GM23338 (cell line): ENCODE data around the gene PTPRC. TPM values are rescaled to one million over a fixed set of nuclear protein-coding genes. Genes with fewer than 3 reads are reported as not detected.

ENCODE experiments used
- ATAC-seq: fragments of 200-7000 bp; cut with Tn5 transposase; 3 replicates; pipeline ENCODE4 v1.9.1; 2020
- DNase-seq: peaks from one replicate; pipeline ENCODE4 v3.0.0-alpha.2; 2015; ENCODE audit warnings: low spot score
- H2AFZ ChIP-seq: fragments of 200-600 bp; sonication (generic); 2 replicates; pipeline ENCODE4 v1.8.0; 2016; ENCODE audit warnings: antibody characterized with exemption, mild to moderate bottlenecking, moderate library complexity
- H3F3A ChIP-seq: fragments of 200-600 bp; sonication (generic); replicated peaks from 2 replicates; pipeline ENCODE4 v1.8.0; 2017; ENCODE audit warnings: antibody characterized with exemption, mixed run types, low read depth
- H3K27ac ChIP-seq: fragments of 200-600 bp; sonication (generic); 2 replicates; pipeline ENCODE4 v1.6.1; 2016; ENCODE audit warnings: low read depth
- H3K27me3 ChIP-seq: fragments of 200-600 bp; sonication (generic); 2 replicates; pipeline ENCODE4 v1.8.0; 2016; ENCODE audit warnings: mild to moderate bottlenecking, mixed run types, moderate library complexity; ENCODE audit not compliant: insufficient read depth
- H3K36me3 ChIP-seq: fragments of 200-600 bp; sonication (generic); 2 replicates; pipeline ENCODE4 v1.8.0; 2016; ENCODE audit warnings: mild to moderate bottlenecking; ENCODE audit not compliant: insufficient read depth
- H3K4me1 ChIP-seq: fragments of 200-600 bp; sonication (generic); 2 replicates; pipeline ENCODE4 v1.8.0; 2016; ENCODE audit warnings: mild to moderate bottlenecking, moderate library complexity; ENCODE audit not compliant: insufficient read depth
- H3K4me2 ChIP-seq: fragments of 200-600 bp; sonication (generic); 2 replicates; pipeline ENCODE4 v1.7.1; 2017; ENCODE audit warnings: mixed run types
- H3K4me3 ChIP-seq: fragments of 200-600 bp; sonication (generic); 2 replicates; pipeline ENCODE4 v1.6.1; 2016; ENCODE audit warnings: mixed run types
- H3K79me2 ChIP-seq: fragments of 200-600 bp; sonication (generic); replicated peaks from 2 replicates; pipeline ENCODE4 v1.8.0; 2017; ENCODE audit warnings: mild to moderate bottlenecking; ENCODE audit not compliant: insufficient read depth
- H3K9me2 ChIP-seq: fragments of 200-600 bp; sonication (generic); 2 replicates; pipeline ENCODE4 v1.8.0; 2017; ENCODE audit not compliant: insufficient read depth
- H4K20me1 ChIP-seq: fragments of 200-600 bp; sonication (generic); replicated peaks from 2 replicates; pipeline ENCODE4 v1.8.0; 2017; ENCODE audit warnings: mild to moderate bottlenecking; ENCODE audit not compliant: insufficient read depth
- H3K27ac Mint-ChIP-seq: 2 replicates; pipeline ENCODE4 v1.8.0; 2020; ENCODE audit warnings: inconsistent platforms, mild to moderate bottlenecking, moderate library complexity, mixed read lengths
- H3K27me3 Mint-ChIP-seq: 3 replicates; pipeline ENCODE4 v1.8.0; 2022; ENCODE audit warnings: low read depth, mild to moderate bottlenecking, moderate library complexity, mixed read lengths, inconsistent platforms; ENCODE audit not compliant: insufficient read depth, poor library complexity
- H3K36me3 Mint-ChIP-seq: 3 replicates; pipeline ENCODE4 v1.8.0; 2021; ENCODE audit warnings: low read depth, mild to moderate bottlenecking, inconsistent platforms, moderate library complexity, mixed read lengths
- H3K4me1 Mint-ChIP-seq: 3 replicates; pipeline ENCODE4 v1.8.0; 2020; ENCODE audit warnings: mild to moderate bottlenecking, inconsistent platforms, mixed read lengths
- H3K4me3 Mint-ChIP-seq: 3 replicates; pipeline ENCODE4 v1.8.0; 2021; ENCODE audit warnings: moderate library complexity, mild to moderate bottlenecking, inconsistent platforms, mixed read lengths
- H3K9me3 Mint-ChIP-seq: 3 replicates; pipeline ENCODE4 v1.8.0; 2020; ENCODE audit warnings: moderate library complexity, mild to moderate bottlenecking, inconsistent platforms, mixed read lengths
- CREB1 ChIP-seq: fragments of 250-450 bp; sonication (Bioruptor Pico); IDR thresholded peaks from 2 replicates; pipeline ENCODE4 v1.5.0; 2020; ENCODE audit warnings: low read depth, mild to moderate bottlenecking, moderate library complexity
- CTCF ChIP-seq, 2 experiments: fragments of 200-600 bp in 1 of 2; sonication (generic) in 1 of 2; conservative IDR thresholded peaks; 2 replicates each; pipeline versions ENCODE4 v1.5.1 to v1.6.1; 2016 to 2017; ENCODE audit warnings: antibody characterized with exemption in 2 of 2, low read depth in 2 of 2, mild to moderate bottlenecking in 2 of 2, moderate library complexity in 1 of 2
- ETS1 ChIP-seq: IDR thresholded peaks from 2 replicates; pipeline ENCODE4 v1.6.1; 2016; ENCODE audit warnings: antibody characterized with exemption
- EZH2 ChIP-seq: fragments of 200-600 bp; sonication (generic); IDR thresholded peaks from one replicate; pipeline ENCODE4 v1.8.0; 2017; ENCODE audit warnings: antibody characterized with exemption, mild to moderate bottlenecking, low read depth; ENCODE audit not compliant: unreplicated experiment
- EZH2phosphoT487 ChIP-seq: fragments of 200-600 bp; sonication (generic); IDR thresholded peaks from one replicate; pipeline ENCODE4 v1.8.1; 2018; ENCODE audit warnings: antibody characterized with exemption; ENCODE audit not compliant: unreplicated experiment
- JUNB ChIP-seq: IDR thresholded peaks from one replicate; pipeline ENCODE4 v1.6.1; 2016; ENCODE audit warnings: antibody characterized with exemption; ENCODE audit not compliant: unreplicated experiment
- NANOG ChIP-seq: IDR thresholded peaks from 2 replicates; pipeline ENCODE4 v1.6.1; 2016; ENCODE audit warnings: antibody characterized with exemption, borderline replicate concordance
- POLR2AphosphoS5 ChIP-seq: IDR thresholded peaks from 2 replicates; pipeline ENCODE4 v1.6.1; 2016; ENCODE audit warnings: antibody characterized with exemption, low read depth
- STAT1 ChIP-seq: IDR thresholded peaks from one replicate; pipeline ENCODE4 v1.6.1; 2016; ENCODE audit warnings: antibody characterized with exemption; ENCODE audit not compliant: unreplicated experiment
- ZNF114 ChIP-seq: fragments of 250-450 bp; sonication (Bioruptor Pico); IDR thresholded peaks from 2 replicates; pipeline ENCODE4 v1.5.0; 2020; ENCODE audit warnings: mild to moderate bottlenecking, moderate library complexity
- ZNF331 ChIP-seq: fragments of 250-450 bp; sonication (Bioruptor Pico); IDR thresholded peaks from 2 replicates; pipeline ENCODE4 v1.5.0; 2020; ENCODE audit warnings: low read depth, mild to moderate bottlenecking, moderate library complexity
- polyA plus RNA-seq: library from polyadenylated mRNA; unstranded; fragments of >200 nt; fragmentation: Nextera tagmentation; extraction: Ambion mirVana; gene quantifications from 2 replicates; pipeline ENCODE4 v1.2.1, GENCODE V29; 2016
- total RNA-seq: library from RNA; depleted of rRNA; stranded (reverse); fragments of >200 nt; shearing (Covaris generic); gene quantifications from 2 replicates; pipeline ENCODE4 v1.2.3, GENCODE V29; 2014
- TF ChIP-seq, protein P1 (sequence below): IDR thresholded peaks from one replicate; pipeline ENCODE4 v1.6.1; 2018; ENCODE audit warnings: antibody characterized with exemption; ENCODE audit not compliant: unreplicated experiment
- TF ChIP-seq, protein P2 (sequence below): fragments of 250-450 bp; sonication (Bioruptor Pico); IDR thresholded peaks from 2 replicates; pipeline ENCODE4 v1.5.0; 2020; ENCODE audit warnings: mild to moderate bottlenecking, moderate library complexity

Gene PTPRC
- total and polyA plus RNA-seq, 2 experiments from 2014 or later: 0.10 to 0.52 TPM

GRCh38 chr1:198763298-198763714 is 124.5 kb downstream of the PTPRC start:
- Histone ChIP-seq H3K27ac (no peak overlapping the region), H3K27me3 (no peaks in the 10 kb centered on the region), H3K4me1 (no peaks in the 10 kb centered on the region), H3K9me2 (no peaks in the 10 kb centered on the region), H4K20me1 (no peaks in the 10 kb centered on the region), H3K4me3 (no peak overlapping the region), H3F3A (no peaks in the 10 kb centered on the region), H3K79me2 (no peaks in the 10 kb centered on the region), H2AFZ (no peak overlapping the region), H3K36me3 (no peaks in the 10 kb centered on the region), H3K4me2 (no peak overlapping the region)
- H3K9me3 Mint-ChIP-seq: no peaks in the 10 kb centered on the region
- no peak overlapping the region for H3K4me3 Mint-ChIP-seq
- ATAC-seq (no peak), DNase-seq (no peak)
- no peak overlapping the region for H3K27ac Mint-ChIP-seq
- no peaks in the 10 kb centered on the region for H3K36me3 Mint-ChIP-seq
- no peaks in the 10 kb centered on the region for H3K27me3 Mint-ChIP-seq
- TF ChIP-seq, protein P1, sequence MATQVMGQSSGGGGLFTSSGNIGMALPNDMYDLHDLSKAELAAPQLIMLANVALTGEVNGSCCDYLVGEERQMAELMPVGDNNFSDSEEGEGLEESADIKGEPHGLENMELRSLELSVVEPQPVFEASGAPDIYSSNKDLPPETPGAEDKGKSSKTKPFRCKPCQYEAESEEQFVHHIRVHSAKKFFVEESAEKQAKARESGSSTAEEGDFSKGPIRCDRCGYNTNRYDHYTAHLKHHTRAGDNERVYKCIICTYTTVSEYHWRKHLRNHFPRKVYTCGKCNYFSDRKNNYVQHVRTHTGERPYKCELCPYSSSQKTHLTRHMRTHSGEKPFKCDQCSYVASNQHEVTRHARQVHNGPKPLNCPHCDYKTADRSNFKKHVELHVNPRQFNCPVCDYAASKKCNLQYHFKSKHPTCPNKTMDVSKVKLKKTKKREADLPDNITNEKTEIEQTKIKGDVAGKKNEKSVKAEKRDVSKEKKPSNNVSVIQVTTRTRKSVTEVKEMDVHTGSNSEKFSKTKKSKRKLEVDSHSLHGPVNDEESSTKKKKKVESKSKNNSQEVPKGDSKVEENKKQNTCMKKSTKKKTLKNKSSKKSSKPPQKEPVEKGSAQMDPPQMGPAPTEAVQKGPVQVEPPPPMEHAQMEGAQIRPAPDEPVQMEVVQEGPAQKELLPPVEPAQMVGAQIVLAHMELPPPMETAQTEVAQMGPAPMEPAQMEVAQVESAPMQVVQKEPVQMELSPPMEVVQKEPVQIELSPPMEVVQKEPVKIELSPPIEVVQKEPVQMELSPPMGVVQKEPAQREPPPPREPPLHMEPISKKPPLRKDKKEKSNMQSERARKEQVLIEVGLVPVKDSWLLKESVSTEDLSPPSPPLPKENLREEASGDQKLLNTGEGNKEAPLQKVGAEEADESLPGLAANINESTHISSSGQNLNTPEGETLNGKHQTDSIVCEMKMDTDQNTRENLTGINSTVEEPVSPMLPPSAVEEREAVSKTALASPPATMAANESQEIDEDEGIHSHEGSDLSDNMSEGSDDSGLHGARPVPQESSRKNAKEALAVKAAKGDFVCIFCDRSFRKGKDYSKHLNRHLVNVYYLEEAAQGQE: no peak
- TF ChIP-seq EZH2phosphoT487 (no peak), ZNF331 (CRISPR knock-in tag) (no peak), JUNB (no peak), EZH2 (no peak), POLR2AphosphoS5 (no peak), CTCF (conservative IDR thresholded peaks at IDR 0.05; ENCODE audit: low read depth in 2 of 2) (no peak), ZNF114 (CRISPR knock-in tag) (no peak), ETS1 (no peak), STAT1 (no peak), NANOG (no peak), CREB1 (no peak)
- TF ChIP-seq, protein P2, sequence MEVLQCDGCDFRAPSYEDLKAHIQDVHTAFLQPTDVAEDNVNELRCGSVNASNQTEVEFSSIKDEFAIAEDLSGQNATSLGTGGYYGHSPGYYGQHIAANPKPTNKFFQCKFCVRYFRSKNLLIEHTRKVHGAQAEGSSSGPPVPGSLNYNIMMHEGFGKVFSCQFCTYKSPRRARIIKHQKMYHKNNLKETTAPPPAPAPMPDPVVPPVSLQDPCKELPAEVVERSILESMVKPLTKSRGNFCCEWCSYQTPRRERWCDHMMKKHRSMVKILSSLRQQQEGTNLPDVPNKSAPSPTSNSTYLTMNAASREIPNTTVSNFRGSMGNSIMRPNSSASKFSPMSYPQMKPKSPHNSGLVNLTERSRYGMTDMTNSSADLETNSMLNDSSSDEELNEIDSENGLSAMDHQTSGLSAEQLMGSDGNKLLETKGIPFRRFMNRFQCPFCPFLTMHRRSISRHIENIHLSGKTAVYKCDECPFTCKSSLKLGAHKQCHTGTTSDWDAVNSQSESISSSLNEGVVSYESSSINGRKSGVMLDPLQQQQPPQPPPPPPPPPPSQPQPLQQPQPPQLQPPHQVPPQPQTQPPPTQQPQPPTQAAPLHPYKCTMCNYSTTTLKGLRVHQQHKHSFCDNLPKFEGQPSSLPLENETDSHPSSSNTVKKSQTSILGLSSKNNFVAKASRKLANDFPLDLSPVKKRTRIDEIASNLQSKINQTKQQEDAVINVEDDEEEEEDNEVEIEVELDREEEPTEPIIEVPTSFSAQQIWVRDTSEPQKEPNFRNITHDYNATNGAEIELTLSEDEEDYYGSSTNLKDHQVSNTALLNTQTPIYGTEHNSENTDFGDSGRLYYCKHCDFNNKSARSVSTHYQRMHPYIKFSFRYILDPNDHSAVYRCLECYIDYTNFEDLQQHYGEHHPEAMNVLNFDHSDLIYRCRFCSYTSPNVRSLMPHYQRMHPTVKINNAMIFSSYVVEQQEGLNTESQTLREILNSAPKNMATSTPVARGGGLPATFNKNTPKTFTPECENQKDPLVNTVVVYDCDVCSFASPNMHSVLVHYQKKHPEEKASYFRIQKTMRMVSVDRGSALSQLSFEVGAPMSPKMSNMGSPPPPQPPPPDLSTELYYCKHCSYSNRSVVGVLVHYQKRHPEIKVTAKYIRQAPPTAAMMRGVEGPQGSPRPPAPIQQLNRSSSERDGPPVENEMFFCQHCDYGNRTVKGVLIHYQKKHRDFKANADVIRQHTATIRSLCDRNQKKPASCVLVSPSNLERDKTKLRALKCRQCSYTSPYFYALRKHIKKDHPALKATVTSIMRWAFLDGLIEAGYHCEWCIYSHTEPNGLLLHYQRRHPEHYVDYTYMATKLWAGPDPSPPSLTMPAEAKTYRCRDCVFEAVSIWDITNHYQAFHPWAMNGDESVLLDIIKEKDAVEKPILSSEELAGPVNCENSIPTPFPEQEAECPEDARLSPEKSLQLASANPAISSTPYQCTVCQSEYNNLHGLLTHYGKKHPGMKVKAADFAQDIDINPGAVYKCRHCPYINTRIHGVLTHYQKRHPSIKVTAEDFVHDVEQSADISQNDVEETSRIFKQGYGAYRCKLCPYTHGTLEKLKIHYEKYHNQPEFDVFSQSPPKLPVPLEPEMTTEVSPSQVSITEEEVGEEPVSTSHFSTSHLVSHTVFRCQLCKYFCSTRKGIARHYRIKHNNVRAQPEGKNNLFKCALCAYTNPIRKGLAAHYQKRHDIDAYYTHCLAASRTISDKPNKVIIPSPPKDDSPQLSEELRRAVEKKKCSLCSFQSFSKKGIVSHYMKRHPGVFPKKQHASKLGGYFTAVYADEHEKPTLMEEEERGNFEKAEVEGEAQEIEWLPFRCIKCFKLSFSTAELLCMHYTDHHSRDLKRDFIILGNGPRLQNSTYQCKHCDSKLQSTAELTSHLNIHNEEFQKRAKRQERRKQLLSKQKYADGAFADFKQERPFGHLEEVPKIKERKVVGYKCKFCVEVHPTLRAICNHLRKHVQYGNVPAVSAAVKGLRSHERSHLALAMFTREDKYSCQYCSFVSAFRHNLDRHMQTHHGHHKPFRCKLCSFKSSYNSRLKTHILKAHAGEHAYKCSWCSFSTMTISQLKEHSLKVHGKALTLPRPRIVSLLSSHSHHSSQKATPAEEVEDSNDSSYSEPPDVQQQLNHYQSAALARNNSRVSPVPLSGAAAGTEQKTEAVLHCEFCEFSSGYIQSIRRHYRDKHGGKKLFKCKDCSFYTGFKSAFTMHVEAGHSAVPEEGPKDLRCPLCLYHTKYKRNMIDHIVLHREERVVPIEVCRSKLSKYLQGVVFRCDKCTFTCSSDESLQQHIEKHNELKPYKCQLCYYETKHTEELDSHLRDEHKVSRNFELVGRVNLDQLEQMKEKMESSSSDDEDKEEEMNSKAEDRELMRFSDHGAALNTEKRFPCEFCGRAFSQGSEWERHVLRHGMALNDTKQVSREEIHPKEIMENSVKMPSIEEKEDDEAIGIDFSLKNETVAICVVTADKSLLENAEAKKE (CRISPR knock-in tag): no peak
- no peaks in the 10 kb centered on the region for H3K4me1 Mint-ChIP-seq
